H1 (cell line): Measurements from ENCODE around the gene OR2F2. TPM values are rescaled to one million over a fixed set of nuclear protein-coding genes. Genes with fewer than 3 reads are reported as not detected.

Experiments used
- ASH2L ChIP-seq: fragments of 200-600, 300-600 bp; sonication (generic); IDR thresholded peaks from one replicate; pipeline ENCODE4 v1.7.1; 2017; ENCODE audit warnings: low read length
- BCL11A ChIP-seq, 2 experiments: IDR thresholded peaks; one replicate each; pipeline ENCODE4 v1.6.1; 2011; ENCODE audit warnings: low read depth in 2 of 2, low read length in 2 of 2, mild to moderate bottlenecking in 2 of 2
- CEBPB ChIP-seq: IDR thresholded peaks from 2 replicates; pipeline ENCODE4 v1.6.1; 2012; ENCODE audit warnings: low read depth, low read length
- CTCF ChIP-seq, 3 experiments: IDR thresholded peaks; 1 replicate in 2 of 3; 2 replicates in 1 of 3; pipeline versions ENCODE4 v1.5.1 to v1.6.1; 2011; ENCODE audit warnings: low read length in 3 of 3, mild to moderate bottlenecking in 3 of 3, inconsistent platforms in 2 of 3, low read depth in 1 of 3, moderate library complexity in 1 of 3; ENCODE audit not compliant: insufficient read depth in 1 of 3; ENCODE audit errors: control extremely low read depth in 1 of 3
- E2F6 ChIP-seq: IDR thresholded peaks from 2 replicates; pipeline ENCODE4 v1.6.1; 2012; ENCODE audit warnings: inconsistent platforms
- EGR1 ChIP-seq: IDR thresholded peaks from 2 replicates; pipeline ENCODE4 v1.6.1; 2011; ENCODE audit warnings: low read depth, low read length, borderline replicate concordance
- HDAC2 ChIP-seq, 2 experiments: fragments of 300-600 bp in 1 of 2; sonication (generic) in 1 of 2; IDR thresholded peaks; 2 replicates each; pipeline ENCODE4 v1.6.1; 2011 to 2012; ENCODE audit warnings: low read depth in 2 of 2, low read length in 2 of 2, mild to moderate bottlenecking in 2 of 2, moderate library complexity in 2 of 2, borderline replicate concordance in 1 of 2, inconsistent platforms in 1 of 2
- HDAC6 ChIP-seq: IDR thresholded peaks from one replicate; pipeline ENCODE4 v1.7.1; 2012; ENCODE audit warnings: low read depth, mild to moderate bottlenecking, inconsistent platforms, low read length, moderate library complexity
- JUN ChIP-seq: IDR thresholded peaks from 2 replicates; pipeline ENCODE4 v1.6.1; 2011; ENCODE audit warnings: low read depth, mild to moderate bottlenecking, improper control_type of control experiment, low read length
- KDM5A ChIP-seq: fragments of 200-600 bp; IDR thresholded peaks from 2 replicates; pipeline ENCODE4 v1.7.1; 2012; ENCODE audit warnings: mild to moderate bottlenecking, low read length, inconsistent platforms, mixed read lengths
- MAFK ChIP-seq: IDR thresholded peaks from 2 replicates; pipeline ENCODE4 v1.6.1; 2012; ENCODE audit warnings: low read depth, mild to moderate bottlenecking, improper control_type of control experiment, low read length
- MAX ChIP-seq: IDR thresholded peaks from 2 replicates; pipeline ENCODE4 v1.6.1; 2012; ENCODE audit warnings: inconsistent platforms
- NRF1 ChIP-seq: IDR thresholded peaks from 2 replicates; pipeline ENCODE4 v1.6.1; 2011; ENCODE audit warnings: mild to moderate bottlenecking, low read depth, low read length, improper control_type of control experiment
- POLR2A ChIP-seq, 2 experiments: IDR thresholded peaks; 1 replicate in 1 of 2; 2 replicates in 1 of 2; pipeline ENCODE4 v1.6.1; 2011; ENCODE audit warnings: low read depth in 2 of 2, low read length in 2 of 2, mild to moderate bottlenecking in 2 of 2; ENCODE audit errors: control extremely low read depth in 1 of 2
- POLR2AphosphoS5 ChIP-seq: IDR thresholded peaks from 2 replicates; pipeline ENCODE4 v1.6.1; 2011; ENCODE audit warnings: low read depth, low read length
- POU5F1 ChIP-seq: IDR thresholded peaks from 2 replicates; pipeline ENCODE4 v1.6.1; 2011; ENCODE audit warnings: low read depth, mild to moderate bottlenecking, low read length, moderate library complexity
- RAD21 ChIP-seq, 2 experiments: IDR thresholded peaks in 1 of 2; conservative IDR thresholded peaks in 1 of 2; 2 replicates each; pipeline ENCODE4 v1.6.1; 2011; ENCODE audit warnings: low read depth in 2 of 2, low read length in 2 of 2, improper control_type of control experiment in 1 of 2, inconsistent platforms in 1 of 2, mild to moderate bottlenecking in 1 of 2, moderate library complexity in 1 of 2
- SIRT6 ChIP-seq: IDR thresholded peaks from one replicate; pipeline ENCODE4 v1.7.1; 2012; ENCODE audit warnings: low read length, inconsistent platforms
- SP1 ChIP-seq: IDR thresholded peaks from 2 replicates; pipeline ENCODE4 v1.6.1; 2011; ENCODE audit warnings: low read depth, low read length
- SP4 ChIP-seq: IDR thresholded peaks from 2 replicates; pipeline ENCODE4 v1.6.1; 2012; ENCODE audit warnings: low read length, inconsistent platforms
- SUZ12 ChIP-seq: fragments of 200-600 bp; sonication (generic); IDR thresholded peaks from 2 replicates; pipeline ENCODE4 v1.6.1; 2012; ENCODE audit warnings: mild to moderate bottlenecking, inconsistent platforms, low read length, moderate library complexity, mixed read lengths
- TAF7 ChIP-seq: optimal IDR thresholded peaks from 2 replicates; pipeline ENCODE3; 2011; ENCODE audit warnings: low read depth, mild to moderate bottlenecking, inconsistent platforms, low read length, moderate library complexity, borderline replicate concordance
- TCF12 ChIP-seq: IDR thresholded peaks from 2 replicates; pipeline ENCODE4 v1.6.1; 2011; ENCODE audit warnings: low read depth, mild to moderate bottlenecking, low read length
- polyA plus RNA-seq, 7 experiments: library from polyadenylated mRNA; depleted of rRNA in 3 of 7; stranded (reverse) in 5 of 7; unstranded in 2 of 7; fragments of >200 nt in 5 of 7; fragments of 200-250 nt in 2 of 7; gene quantifications; 1 replicate in 5 of 7; 2 replicates in 1 of 7; 4 replicates in 1 of 7; pipeline versions ENCODE4 v1.2.1 to v1.2.3, GENCODE V29; 2011 to 2013; ENCODE audit warnings: missing spikeins in 2 of 7, mixed read lengths in 2 of 7
- total RNA-seq: library from RNA; stranded (reverse); fragmentation: NEBNext Ultra II Directional; extraction: Animal tissue kit (Norgen Biotek cat#: 25700); gene quantifications from 2 replicates; pipeline ENCODE4 v1.2.1, GENCODE V29; 2021

Gene OR2F2
- total and polyA plus RNA-seq, 2 of the 8 experiments (the other 6 are each of a cell fraction or from before 2014, with no cell fraction given), result not detected

- TF ChIP-seq CTCF (IDR thresholded peaks at IDR 0.05; ENCODE audit: control extremely low read depth in 1 of 3, insufficient read depth in 1 of 3, low read depth in 1 of 3, low read length in 3 of 3), result no peak
- no peak for TF ChIP-seq EGR1
- TF ChIP-seq MAX, result no peak
- no peak for TF ChIP-seq SIRT6
- no peak for TF ChIP-seq SUZ12
- no peak for TF ChIP-seq TCF12
- no peak for TF ChIP-seq E2F6
- TF ChIP-seq ASH2L, result no peak
- no peak for TF ChIP-seq HDAC6
- no peak for TF ChIP-seq POU5F1
- TF ChIP-seq RAD21 (IDR thresholded peaks at IDR 0.05 in 1 of 2, conservative IDR thresholded peaks at IDR 0.05 in 1 of 2; ENCODE audit: low read depth in 2 of 2, low read length in 2 of 2), result peak in 1 of 2 experiments; percentile 4; a peak in 1 of 4 replicates
- TF ChIP-seq MAFK, result no peak
- TF ChIP-seq POLR2A (IDR thresholded peaks at IDR 0.05; ENCODE audit: control extremely low read depth in 1 of 2, low read depth in 2 of 2, low read length in 2 of 2), result no peak
- peak in 1 of 2 experiments; percentile 27 for TF ChIP-seq BCL11A (IDR thresholded peaks at IDR 0.05; ENCODE audit: low read depth in 2 of 2, low read length in 2 of 2)
- TF ChIP-seq SP4, result no peak
- peak; percentile 30 for TF ChIP-seq TAF7
- TF ChIP-seq KDM5A, result no peak
- no peak for TF ChIP-seq NRF1
- no peak for TF ChIP-seq JUN
- peak; percentile 98 for TF ChIP-seq CEBPB
- peak; percentile 25 to 60; a peak in 1 of 4 replicates for TF ChIP-seq HDAC2 (IDR thresholded peaks at IDR 0.05; ENCODE audit: borderline replicate concordance in 1 of 2, low read depth in 2 of 2, low read length in 2 of 2)
- peak; percentile 66 for TF ChIP-seq SP1
- no peak for TF ChIP-seq POLR2AphosphoS5
Measured at GRCh38 chr7:143906895-143907294, 28.1 kb upstream of the OR2F2 start (continued).
